NB4 (cell line): Measurements from ENCODE around the gene UNC5C.

Experiments
- CTCF ChIP-seq: IDR thresholded peaks from one replicate; pipeline ENCODE4 v1.5.1; 2012; ENCODE audit warnings: low read depth, low read length
- MYC ChIP-seq: IDR thresholded peaks from 2 replicates; pipeline ENCODE4 v1.6.1; 2011; ENCODE audit warnings: low read depth, low read length
- POLR2A ChIP-seq: IDR thresholded peaks from 2 replicates; pipeline ENCODE4 v1.6.1; 2011; ENCODE audit warnings: mild to moderate bottlenecking; ENCODE audit not compliant: insufficient read length; ENCODE audit errors: extremely low read depth

GRCh38 chr4:95513022-95513421 lies 35.8 kb downstream of the UNC5C start:
- TF ChIP-seq CTCF = no peak
- no peak for TF ChIP-seq POLR2A
- TF ChIP-seq MYC = no peak
